Hematopoietic multipotent progenitor cell treated with erythropoietin and hydrocortisone succinate and interleukin-3 and kit ligand, for 4 days (in vitro differentiated cells): ENCODE measurements around the gene PPP6C.
A peak's percentile ranks its signal among the peaks of the same experiment; 100 is the strongest.
"Not testable (repeated sequence)": the region's sequence is repeated elsewhere in the genome, so short reads cannot be mapped to it uniquely, and the experiment has no call there.

Experiments used
- DNase-seq: peaks from one replicate; pipeline ENCODE4 v3.0.0-alpha.2; 2015

Gene PPP6C

DNA sequence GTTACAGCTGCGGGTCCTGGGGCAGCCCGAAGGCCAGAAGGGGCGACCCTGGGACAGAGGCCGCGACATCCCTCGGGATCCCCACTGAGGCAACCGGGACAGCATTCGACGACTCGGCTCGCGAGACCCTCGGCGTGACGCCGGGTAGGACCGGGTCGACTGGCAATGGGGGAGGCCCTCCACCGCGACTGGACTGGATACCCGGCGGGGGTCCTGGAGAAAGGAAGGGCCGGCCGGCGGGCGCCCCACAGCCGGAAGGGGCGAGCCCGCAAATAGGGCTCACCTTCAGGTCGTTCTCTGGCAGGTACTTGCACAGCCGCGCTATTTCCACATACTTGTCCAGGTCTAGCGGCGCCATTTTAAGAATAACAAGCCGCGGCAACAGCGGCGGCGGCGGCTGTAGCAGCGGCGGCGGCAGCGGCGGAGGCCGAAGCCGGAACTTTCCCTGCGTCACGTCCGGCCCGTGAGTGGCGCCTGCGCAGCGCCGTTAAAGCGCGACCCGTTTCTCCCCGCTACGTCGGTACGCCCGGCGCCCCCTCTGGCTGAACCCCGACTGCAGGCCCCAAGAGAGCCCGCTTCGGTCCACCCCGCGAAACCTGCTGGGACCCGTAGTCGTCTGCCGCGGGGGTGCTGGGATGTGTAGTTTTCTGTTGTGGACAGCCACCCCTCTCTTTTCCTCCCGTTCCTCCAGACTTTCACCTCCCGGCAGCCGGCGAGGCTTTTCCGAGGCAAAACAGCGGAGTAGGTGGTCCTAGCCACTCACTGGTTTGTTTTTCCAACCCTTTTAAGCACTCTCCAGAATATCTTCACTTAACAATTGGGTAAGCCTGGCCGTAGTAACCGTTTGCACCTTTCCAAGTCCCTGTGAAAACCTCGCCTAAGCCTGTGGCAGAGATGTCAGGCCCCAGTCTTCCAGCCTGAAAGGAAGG is at the start of gene PPP6C:
Gene PPP6C (minus strand): TSS at position 443 of the 929 bp plus-strand sequence. CDS start 85 bp downstream, at position 358.
- peak; percentile 99 for DNase-seq

DNA sequence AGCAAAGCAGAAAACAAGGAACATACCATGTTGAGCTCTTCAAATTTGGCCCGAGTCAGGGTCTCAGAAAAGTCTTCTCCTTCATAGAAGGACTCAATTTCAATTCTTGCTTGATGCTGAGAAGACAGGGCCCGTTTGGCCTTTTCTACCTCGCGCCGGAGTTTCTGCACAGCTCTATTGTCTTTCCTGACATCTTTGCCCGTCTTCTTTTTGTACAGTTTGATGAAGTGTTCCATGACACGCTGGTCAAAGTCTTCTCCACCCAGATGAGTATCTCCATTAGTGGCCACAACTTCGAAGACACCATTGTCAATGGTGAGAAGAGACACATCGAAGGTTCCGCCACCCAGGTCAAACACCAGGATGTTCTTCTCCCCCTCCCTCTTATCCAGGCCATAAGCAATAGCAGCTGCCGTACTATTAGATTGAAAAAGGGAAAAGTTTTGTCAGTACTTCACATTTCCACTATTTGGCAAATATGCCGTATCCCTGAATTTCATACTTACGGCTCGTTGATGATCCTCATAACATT is 49.4 kb upstream of the PPP6C start:
- no peak for DNase-seq

DNA sequence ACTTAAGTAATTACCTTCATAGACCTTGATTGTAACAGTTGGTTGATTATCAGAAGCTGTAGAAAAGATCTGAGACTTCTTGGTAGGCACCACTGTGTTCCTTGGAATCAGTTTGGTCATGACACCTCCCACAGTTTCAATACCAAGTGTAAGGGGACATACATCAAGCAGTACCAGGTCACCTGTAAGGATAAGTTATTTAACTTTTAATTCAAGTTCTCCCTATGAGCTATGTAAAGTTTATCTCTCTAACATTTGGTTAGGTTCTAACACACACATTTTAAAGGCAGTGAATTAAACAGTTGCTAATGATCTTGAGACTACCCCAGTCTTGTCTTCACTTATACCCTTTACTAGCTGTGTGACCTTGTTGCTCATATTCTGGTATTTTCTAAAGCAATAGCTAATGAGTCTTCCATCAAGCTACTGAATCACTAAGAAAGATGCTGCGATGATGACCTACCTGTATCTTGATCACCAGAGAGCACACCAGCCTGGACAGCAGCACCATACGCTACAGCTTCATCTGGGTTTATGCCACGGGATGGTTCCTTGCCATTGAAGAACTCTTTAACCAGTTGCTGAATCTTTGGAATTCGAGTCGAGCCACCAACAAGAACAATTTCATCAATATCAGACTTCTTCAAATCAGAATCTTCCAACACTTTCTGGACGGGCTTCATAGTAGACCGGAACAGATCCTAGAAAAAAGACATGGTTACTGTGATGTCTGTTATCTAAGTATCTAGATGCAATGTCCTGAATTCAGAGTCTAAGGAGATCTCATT is 48.7 kb upstream of the PPP6C start:
- DNase-seq, result no peak

DNA sequence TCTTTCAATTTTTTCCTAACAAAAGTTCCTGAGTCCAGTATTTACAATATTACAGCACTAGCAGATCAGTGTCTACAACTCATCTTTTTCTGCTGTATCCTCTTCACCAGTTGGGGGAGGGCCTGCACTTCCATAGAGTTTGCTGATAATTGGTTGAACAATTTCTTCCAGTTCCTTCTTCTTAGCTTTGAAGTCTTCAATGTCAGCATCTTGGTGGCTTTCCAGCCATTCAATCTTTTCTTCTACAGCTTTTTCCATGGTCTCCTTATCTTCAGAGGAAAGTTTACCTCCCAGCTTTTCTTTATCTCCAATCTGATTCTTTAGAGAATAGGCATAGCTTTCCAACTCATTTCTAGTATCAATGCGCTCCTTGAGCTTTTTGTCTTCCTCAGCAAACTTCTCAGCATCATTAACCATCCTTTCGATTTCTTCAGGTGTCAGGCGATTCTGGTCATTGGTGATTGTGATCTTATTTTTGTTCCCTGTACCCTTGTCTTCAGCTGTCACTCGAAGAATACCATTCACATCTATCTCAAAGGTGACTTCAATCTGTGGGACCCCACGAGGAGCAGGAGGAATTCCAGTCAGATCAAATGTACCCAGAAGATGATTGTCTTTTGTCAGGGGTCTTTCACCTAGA is 47.0 kb upstream of the PPP6C start:
- DNase-seq, result peak; percentile 41

DNA sequence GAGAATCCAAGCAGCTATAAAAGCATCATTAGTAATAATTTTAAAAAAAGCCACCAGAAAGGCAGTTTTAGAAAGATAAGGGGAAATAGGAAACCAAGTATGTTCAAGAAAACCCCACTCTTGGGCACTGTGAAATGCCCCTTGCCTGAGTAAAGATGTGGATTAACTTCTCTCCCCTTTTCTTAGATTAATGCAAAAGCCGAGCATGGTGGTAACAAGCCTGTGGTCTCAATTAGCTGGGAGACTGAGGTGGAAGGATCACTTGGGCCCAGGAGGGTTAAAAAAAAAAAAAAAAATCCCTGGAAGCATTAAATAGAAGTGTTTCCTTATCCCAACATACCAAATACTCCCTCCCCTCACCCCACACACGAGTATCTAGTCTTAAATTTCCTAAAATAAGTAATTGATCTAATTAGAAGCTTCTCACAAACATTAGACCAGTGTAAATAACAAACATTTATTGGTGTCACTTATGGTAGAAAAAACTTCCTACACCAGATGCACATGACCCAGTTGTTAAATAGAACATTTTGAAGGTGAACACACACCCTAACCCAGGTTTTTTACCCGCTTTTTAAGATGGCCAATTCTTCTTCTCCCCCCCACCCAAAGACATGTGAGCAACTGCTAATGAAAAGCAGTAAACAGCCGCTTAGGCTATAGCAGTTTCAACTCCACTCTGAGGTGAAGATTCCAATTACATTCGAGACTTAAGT is 46.4 kb upstream of the PPP6C start:
- no peak for DNase-seq

DNA sequence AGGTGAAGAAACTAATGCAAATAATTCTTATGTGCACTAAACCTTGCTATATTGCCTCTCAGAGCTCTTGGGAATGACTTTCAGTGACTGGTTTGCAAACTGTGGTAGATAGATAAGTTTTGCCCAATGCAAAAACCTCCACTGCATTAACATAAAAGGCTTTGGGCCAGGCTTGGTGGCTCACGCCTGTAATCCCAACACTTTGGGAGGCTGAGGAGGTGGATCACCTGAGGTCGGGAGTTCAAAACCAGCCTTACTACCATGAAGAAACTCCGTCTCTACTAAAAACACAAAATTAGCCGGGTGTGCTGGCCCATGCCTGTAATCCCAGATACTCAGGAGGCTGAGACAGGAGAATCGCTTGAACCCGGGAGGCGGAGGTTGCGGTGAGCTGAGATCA is 44.5 kb upstream of the PPP6C start:
- not testable (repeated sequence) for DNase-seq

DNA sequence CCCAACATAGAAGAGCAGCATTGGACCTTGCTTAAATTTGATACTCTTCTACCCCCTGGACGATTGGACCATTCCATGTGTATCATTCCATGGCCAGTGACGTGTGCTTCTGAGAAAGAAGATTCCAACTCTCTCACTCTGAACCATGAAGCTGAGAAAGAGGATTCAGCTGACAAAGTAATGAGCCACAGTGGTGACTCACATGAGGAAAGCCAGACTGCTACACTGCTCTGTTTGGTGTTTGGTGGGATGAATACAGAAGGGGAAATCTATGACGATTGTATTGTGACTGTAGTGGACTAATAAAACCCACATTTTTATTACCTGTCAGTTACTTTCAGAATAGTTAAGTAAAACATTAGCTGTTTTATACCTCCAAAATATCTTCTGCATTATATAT is 44.1 kb upstream of the PPP6C start:
- no peak for DNase-seq

DNA sequence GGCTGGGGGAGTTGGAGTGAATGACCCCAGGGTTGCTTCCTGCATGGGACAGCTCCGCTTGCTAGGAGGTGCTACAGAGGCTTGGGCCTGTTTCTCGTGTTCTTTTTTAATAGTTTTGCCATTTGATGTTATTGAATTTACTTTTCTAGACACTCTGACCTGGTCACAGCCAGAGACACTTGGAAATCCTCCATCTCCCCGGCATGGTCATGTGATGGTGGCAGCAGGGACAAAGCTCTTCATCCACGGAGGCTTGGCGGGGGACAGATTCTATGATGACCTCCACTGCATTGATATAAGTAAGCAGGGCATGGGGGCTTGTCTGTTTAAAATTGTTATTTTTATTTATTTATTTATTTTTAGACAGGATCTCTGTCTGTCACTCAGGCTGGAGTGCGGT is 38.2 kb upstream of the PPP6C start:
- no peak for DNase-seq

DNA sequence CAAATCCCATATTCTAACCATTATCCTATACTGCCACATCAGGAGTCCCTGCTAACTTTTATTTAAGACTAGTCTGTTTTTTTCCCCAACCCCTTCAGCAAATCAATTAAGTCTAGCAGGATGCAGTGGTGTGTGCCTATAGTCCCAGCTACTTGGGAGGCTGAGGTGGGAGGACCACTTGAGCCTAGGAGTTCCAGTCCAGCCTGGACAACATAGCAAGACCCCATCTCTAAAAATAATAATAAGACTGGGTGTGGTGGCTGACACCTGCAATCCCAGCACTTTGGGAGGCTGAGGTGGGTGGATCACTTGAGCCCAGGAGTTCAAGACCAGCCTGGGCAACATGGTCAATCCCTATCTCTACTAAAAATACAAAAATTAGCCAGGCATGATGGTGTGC is 35.3 kb upstream of the PPP6C start:
- DNase-seq, result not testable (repeated sequence)

DNA sequence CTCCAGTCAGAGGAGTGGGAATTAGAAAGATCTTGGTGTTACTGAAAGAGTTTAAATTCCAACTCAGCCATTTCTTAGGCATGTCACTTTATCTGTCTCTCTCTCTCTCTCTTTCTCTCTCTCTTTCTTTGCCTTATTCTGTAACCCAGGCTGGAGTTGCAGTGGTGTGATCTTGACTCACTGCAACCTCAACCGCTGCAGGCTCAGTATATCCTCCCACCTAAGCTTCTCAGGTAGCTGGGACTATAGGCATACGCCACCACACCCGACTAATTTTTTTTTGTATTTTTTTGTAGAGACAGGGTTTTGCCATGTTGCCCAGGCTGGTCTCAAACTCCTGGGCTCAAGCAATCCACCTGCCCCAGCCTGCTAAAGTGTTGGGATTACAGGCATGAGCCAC is 29.0 kb upstream of the PPP6C start:
- DNase-seq, result no peak

DNA sequence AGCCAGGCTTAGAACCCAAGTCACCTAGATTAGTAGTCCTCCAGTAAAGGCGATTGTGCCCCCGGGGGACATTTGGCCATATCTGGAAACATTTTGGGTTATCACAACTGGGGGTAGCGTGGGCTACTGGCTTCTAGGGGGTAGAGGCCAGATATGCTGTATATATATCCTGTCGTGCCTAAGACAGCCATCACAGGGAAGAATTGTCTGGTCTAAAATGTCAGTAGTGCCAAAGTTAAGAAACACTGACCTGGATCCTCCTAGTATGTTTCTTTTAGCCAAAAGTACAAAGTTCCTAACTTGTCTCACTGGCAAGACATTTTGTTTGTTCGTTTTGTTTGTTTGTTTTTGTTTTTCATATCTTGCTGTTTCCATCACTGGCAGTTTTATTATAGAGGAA is 24.6 kb upstream of the PPP6C start:
- DNase-seq, result no peak

DNA sequence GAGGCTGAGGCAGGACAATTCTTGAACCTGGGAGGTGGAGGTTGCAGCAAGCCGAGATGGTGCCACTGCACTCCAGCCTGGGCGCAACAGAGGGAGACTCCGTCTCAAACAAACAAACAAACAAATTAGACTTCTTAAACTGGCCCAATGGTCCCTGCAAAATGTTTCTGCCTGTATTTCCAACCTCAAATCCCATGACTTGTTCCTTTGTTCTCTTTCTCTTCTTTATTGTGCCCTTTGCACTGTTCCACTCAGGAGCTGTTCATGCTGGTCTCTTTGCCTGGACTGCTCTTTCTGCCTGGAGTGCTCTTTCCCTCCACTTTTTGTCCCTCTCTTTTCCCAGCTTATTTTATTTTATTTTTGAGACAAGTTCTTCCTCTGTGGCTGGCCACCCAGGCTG is 14.9 kb upstream of the PPP6C start:
- DNase-seq, result no peak

DNA sequence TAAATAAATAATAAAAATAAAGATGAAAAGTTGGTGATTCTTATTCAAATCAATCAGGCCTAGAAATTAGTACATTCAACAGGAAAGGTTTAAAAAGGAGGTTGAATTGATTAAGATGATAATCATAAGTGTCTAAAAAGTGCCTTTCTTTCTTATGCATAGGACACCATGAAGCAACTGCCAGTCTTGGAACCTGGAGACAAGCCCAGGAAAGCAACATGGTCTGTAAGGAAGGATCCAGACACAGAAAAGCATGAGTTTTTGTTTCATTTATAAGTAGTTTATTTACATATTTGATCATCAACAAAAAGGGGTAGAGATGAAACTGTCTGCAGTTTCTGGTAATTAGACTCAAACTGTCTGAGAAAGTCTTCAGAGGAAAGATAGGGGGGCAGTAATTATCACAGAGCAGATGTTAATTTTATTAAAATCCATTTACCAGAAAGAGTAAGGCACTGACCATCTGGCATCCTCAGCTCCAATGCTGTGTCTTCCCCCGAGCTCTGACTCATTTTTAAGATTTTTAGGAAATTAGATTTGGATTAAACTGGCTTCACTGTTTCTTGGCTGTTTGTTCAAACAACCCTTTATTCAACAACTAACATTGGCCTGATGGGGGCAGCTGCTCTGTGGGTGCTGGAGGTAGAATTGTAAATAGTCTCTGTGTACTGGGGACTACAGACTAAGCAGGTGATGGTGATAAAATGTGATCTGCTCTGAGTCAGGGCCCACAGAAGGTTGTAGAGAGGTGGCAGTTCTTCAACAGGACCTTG is 13.4 kb upstream of the PPP6C start:
- peak; percentile 19 for DNase-seq

DNA sequence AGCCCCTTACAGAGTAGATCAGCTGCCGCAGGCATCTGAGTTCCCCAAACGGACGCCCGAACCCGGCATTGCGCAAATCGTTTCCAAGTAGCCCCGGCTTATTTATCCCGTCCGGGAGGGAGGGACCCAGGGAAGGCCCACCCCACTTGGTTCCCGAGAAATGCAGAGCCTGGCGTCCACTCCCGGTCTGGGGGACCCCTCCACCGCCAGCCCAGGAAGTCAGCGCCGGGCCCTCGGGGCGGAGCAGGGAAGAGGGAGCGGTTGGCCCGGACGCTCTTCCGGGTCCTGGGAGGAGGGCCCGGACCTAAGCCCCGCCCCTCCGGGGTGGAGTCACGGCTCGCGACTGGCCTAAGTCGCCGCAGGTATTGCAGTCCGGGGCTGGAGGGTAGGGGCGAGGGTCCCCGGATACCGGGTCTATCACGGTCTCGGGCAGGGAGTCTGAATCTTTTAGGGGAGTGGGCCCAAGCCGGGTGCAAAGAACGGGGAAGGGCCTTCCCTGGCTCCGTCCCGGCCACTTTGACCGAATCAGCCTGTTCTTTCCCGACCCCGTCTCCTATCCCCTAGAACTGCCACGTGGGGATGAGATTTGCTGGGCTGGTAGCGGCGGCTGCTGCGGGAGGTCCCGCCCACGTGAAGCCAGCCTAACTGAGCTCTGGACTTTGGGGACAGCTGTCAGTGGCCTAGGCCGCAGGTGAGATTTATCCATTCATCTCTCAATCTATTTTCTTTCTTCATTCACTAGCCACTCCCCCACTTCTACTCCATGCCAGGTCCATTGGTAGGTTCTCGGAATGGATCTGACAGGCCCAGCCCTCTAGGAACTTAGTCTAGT is 10.8 kb upstream of the PPP6C start, which contains the start of gene RABEPK:
Gene RABEPK (plus strand): TSS at position 327 of the 832 bp plus-strand sequence. CDS start 2,472 bp downstream, outside the sequence.
- DNase-seq, result peak; percentile 97

DNA sequence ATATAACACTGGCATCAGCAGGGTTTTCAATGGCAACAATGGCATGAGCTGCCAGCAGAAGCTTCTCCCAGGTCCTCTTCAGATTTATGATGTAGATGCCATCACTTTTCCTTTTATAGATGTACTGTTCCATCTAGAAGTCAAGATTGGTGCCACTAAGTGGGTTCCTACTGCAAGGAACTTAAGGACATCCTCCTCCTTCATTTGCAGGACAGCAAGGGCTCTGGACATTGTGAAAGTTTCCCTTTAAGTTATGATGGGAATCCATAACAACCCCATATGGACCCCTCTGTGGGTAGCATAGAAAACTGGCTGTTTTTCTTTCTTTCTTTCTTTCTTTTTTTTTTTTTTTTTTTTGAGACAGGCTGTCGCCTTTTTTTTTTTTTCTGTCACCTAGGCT is 6.0 kb upstream of the PPP6C start:
- DNase-seq, result not testable (repeated sequence)

DNA sequence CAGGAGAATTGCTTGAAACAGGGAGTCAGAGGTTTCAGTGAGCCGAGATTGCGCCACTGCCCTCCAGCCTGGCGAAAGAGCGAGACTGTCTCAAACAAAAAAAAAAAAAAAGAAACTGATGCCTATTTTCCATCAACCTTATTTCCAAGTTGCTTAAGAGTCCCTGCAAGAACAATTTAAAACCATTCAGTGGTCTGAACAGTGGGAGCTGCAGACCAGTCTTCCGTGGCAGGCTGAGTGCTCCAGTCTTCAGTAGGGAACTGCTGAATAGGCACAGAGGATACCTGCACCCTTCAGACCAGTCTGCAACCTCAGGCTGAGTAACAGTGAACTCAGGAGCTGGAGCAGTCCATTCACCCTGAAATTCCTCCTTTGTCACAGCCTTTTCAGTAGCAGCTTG is 4.9 kb upstream of the PPP6C start:
- not testable (repeated sequence) for DNase-seq

DNA sequence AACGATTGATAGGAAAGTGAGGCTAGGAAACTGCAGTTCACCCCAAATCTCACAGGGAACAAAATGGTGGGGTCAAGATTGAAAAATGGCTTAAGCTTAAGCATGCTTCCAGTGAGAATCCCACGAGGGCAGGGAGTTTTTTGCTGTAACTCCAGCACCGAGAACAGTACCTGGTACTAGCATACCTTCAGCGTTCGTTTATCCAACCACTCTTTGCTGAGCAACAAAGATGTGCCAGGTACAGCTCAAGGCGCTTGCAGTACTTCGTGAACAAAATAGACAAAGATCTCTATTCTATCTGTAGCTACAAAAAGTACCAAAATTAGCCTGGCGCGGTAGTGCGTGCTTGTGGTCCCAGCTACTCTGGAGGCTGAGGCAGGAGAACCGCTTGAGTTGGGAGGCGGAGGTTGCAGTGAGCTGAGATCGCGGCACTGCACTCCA is 778 bp upstream of the PPP6C start:
- peak; percentile 46 for DNase-seq

DNA sequence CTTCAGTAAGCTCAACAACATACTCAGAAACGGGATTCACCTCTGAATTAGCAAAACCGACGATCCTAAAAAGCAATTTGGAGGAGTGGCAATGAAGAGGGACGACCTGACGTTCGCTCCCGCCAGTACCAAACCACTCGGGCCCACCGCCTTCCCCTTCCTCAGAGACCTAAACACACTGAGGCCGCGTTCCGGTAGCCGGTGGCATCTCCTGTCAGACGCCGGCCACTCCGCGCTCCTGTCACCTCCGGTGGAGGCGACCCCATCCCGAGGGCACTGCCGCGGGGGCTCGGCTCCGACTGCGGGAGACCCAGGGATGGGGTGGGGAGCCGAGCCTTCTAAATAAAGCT is 617 bp downstream of the PPP6C start:
- DNase-seq, result peak; percentile 65

DNA sequence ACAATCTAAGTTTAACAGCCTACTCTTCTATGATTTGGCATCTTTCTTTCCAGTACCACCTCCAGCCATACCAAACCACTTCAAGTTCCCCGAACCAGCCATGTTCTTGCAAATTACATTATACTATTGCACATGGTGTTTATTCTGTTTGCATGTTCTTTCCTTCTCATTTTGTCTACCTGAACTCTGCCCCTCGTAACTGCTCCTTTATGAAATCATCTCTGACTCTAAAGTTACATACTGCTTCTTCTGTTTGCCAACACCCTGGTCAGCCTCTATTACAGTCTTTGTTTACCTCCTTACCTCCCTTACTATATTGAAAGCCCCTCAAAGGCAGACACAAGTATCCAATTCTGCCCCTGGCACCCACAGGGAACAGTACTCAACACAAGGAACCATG is 6.0 kb downstream of the PPP6C start:
- DNase-seq, result no peak

DNA sequence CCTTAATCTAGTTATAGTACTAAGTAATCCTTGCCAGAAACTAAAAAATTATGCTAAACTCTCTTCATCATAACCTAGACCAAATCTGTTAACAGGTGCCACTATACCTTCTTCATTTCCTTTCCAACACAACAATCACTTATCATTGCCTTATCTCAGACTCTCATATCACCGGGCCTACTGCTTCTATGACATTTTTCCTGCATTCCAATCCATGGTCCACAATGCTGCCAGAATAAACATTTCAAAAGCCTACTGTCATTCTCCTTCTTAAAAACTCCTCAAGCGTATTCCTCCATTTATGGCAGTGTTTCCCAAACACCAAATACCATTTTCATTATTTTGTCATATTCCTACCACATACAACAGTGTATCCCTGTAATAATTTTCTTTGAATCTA is 6.5 kb downstream of the PPP6C start:
- DNase-seq, result no peak

DNA sequence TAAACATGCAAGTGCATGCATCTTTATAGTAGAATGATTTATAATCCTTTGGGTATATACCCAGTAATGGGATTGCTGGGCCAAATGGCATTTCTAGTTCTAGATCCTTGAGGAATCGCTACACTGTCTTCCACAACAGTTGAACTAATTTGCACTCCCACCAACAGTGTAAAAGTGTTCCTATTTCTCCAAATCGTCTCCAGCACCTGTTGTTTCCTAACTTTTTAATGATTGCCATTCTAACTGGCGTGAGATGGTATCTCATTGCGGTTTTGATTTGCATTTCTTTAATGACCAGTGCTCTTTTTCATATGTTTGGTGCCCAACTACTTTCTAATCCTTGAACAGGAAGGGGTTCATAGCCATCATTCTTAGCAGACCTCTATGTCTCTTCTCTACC is 7.8 kb downstream of the PPP6C start:
- DNase-seq, result not testable (repeated sequence)
